Measurements from ENCODE around the gene GALNT5. TPM values are rescaled to one million over a fixed set of nuclear protein-coding genes. Genes with fewer than 3 reads are reported as not detected.
"Not testable (repeated sequence)": the region's sequence is repeated elsewhere in the genome, so short reads cannot be mapped to it uniquely, and the experiment has no call there.

Gene GALNT5
- total RNA-seq, 1 donor from 2014 or later = 3.8 TPM

DNA sequence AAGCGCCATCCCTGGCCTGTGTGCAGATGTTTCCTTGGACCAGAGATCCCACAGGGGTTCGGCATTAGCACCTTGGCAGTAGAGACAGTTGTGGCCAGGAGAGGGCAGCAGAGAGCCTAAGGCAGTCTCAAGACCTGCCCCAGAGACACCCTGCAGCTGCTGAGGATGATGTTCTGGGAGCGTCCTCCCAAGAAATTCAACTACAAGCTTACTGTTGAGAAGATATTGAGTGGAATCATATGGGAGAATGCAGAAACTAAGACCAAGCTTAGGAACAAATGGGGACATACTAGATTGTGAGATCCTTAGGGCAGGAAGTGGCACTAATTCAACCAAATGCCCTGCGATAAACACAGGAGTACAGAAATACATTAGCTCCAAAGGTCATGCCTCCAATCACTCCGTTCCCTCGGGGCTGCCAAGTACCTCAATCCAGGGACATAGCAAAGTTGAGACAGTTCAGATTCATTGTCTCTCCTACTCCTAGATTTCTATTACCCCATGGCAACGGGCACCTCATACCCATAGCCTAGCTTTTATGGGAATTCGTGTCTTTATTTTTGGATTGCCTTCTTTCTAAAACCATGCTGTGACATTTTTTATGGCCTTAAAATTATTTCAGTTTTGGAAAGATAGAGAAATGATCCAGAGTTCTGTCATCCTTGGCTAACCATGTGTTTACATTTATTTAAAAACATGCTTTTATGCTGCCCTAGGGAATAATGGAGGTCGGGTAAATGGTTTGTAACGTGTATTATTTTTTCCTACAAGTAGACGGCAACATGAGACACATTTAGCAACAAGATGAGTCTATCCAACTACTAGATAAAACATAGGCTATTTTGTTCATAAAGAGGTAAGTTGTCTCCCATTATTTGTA lies 70.4 kb downstream of the GALNT5 start:
- ATAC-seq = peak; percentile 88

DNA sequence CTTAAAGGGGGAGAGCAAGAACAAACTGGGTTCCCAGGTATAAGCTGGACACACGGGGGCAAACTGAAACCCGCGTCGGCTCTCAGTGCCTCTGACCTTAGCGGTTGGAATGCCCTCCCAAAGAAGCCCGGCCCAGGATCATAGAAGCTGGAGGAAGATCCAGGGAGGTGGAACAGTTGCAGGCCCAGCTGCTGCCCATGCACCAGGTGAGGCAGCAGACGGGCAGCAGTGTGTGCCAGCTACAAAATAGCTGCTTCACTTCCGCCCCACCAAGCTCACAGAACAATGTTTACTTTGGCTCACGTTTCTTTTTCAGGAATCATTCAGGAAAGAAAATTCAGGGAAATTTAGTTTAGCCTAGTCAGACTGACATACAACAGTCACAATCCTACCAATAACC lies 72.0 kb downstream of the GALNT5 start:
- ATAC-seq = peak; percentile 25

DNA sequence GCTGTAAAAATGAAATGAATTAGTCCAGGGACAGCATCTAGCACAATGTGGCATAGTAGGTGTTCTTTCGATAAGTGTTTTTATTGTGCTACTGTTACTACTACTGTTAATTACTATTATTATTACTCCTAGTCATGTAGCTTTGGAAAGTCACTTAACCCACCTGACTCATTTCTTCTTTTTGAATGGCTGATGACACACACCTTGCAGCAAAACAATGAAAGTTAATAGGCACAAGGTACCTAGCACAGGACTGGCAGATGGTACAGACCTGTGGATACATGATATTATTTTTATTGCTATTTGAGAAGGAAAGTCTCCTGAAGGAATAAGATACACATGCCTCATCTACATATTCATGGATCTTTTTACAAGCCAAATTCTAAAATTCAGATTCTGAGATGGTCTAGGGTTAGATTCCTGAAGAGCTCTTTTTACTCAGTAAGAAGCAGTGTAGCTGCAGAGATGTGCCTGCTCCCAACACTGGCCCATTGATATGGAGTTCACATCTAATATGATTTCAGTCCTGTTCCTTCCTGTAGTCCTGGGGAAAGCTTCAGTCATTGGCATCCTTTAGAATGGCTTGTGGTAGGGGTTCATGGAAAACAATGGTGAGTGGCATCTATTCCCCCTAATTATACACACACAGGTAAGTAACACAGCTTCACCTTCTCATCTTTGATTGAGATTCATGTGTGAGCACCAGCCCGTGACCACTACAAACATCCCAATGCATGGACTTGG lies 76.0 kb downstream of the GALNT5 start:
- no peak for ATAC-seq

DNA sequence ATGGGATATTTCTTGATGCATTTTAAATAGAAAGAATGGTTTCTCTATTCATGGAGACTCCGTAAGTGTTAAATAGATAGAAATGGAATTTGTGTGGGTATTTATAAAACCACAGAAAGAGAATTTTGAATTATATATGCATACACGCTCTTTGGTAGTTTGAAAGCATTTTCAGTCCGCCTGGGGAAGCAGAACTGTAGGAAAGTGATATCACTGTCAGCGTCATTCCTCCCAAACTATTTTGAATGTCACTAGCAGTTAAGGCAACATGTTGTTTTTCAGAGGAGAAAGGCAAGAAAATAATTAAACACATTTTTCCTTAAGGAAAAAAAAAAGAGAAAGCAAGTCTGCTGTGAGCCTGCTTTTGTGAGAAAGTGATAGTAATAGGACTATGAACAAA lies 76.8 kb downstream of the GALNT5 start:
- ATAC-seq = no peak

DNA sequence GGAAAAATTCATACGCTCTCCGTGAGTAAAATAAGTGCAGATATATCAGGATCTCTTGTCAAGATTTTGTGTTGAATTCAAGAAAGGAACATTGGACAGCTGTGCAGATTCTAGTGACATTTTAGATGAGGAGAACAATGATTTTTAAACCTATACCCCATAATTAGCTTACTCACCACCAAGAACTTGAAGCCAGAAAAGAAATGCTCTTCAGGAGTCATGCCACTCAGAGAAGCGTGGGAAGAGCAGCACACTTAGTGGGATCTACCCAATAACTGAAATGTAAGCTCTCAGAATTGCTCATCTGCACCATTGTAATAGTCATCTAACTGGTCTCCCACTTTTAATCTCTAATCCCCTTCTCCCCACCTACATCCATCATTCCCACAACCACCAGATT lies 77.3 kb downstream of the GALNT5 start:
- ATAC-seq = no peak

- ATAC-seq = no peak
Measured at GRCh38 chr2:157336137-157337010, 78.9 kb downstream of the GALNT5 start.

- ATAC-seq = no peak
Measured at GRCh38 chr2:157337978-157338377, 80.5 kb downstream of the GALNT5 start.

GRCh38 chr2:157339965-157340655 lies 82.6 kb downstream of the GALNT5 start:
- ATAC-seq = no peak

DNA sequence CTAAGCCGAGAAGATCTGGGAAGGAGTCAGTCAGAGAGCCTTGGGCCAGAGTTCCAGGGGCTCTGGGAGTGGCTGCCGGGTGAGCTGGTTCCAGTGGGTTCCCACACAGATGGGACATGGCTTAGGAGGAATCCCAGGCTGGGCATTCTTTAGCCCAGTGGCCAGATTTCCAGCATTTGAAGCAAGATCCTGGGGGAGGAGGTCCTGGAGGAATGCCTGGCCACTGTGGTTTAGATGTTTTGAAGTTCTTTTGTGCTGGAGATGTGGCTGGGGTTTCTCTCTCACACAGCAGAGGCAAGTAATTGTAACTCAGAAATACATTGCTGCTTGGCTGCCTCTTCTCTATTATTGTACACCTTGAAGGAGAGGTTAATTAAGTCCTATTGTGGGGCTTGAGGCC lies 83.9 kb downstream of the GALNT5 start:
- not testable (repeated sequence) for ATAC-seq

DNA sequence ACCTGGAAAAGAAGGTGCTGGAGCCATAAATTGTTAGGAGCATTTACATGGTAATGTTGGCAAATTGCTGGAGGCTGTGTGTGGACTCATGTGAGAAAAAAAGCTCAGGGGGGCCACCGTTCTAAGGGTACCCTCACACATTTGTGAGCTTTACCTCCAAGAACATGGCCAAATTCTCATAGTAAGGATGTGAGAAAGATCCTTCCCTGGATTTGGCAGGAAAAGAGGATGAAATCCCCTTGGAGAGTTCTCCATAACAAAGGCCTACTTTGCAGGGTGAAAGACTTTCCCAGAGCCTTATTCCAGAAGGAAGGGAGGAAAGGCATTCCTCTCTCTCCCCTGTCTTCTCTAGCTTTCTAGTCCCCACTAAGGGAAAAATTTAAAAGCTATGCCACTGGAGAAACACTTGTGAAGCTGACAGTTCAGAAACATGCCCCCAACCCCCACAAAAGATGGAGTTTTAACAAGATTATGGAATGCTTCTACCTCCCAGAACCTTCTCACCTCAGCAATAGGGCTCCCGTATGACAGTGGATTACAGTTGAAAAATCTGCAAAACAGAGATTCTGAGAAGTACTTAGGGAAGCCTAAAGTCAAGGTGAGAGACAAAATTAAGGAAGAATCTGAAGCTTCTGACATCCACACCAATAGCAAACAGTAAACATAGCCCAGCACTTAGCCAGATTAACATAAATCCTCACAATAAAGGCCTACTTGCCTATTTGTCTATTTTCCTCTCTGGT lies 88.3 kb downstream of the GALNT5 start:
- ATAC-seq = no peak

DNA sequence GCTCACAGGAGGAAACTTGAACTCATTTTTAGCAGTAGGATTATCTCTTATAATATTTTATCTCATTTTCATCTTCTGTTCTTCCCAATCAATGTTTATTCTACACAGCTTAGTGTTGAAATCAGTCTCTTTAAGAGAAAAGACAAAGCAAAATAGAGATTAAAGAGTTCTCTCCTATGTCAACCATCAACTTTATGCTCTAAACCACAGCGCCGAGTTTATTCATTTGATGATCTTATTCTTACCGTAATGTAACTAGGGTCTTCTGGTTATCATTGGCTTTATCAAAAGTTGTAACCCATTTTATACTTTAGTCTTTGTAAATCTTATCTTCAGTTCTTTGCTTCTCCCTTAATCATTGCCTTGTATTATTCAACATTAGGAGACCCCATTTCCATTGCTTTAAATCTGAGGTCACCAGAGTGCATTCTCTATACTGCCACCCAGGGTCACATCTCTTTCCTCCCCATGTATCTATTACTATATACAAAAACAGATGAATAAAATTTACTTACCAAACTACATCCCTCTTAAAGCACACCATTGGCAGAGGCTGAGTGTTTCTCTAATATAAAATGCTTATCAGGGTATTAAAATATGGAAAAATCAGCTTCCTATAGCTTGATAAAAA lies 90.9 kb downstream of the GALNT5 start:
- no peak for ATAC-seq

DNA sequence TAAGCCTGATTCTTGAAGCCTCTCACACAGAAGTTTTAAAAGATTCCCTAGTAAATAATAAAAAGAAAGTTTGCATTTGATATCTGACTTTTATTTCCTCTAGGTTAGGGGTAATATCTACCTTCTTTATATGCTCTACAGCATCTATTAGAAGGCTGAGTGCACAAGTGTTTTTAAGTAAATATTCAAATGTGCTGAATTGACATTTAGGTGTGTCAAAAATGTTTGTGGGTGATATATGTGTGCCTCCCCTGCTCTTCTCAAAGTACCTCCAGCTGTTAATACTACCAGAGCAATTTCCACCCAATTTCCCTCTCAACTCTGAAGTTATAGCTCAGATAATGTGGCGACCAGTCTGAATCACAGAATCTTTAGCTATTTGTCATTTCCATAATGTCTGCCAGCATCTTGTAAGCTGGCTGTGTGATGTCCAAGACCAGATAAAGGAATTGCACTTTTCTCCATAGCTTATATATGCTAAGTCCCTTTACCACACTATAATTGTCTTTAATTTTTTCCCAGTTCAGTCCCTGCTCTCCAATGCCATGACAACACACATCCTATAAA lies 92.5 kb downstream of the GALNT5 start:
- ATAC-seq = no peak

GRCh38 chr2:157355618-157356017 lies 98.1 kb downstream of the GALNT5 start:
- ATAC-seq = no peak

- ATAC-seq = no peak
Measured at GRCh38 chr2:157359628-157360027, 102.1 kb downstream of the GALNT5 start.

DNA sequence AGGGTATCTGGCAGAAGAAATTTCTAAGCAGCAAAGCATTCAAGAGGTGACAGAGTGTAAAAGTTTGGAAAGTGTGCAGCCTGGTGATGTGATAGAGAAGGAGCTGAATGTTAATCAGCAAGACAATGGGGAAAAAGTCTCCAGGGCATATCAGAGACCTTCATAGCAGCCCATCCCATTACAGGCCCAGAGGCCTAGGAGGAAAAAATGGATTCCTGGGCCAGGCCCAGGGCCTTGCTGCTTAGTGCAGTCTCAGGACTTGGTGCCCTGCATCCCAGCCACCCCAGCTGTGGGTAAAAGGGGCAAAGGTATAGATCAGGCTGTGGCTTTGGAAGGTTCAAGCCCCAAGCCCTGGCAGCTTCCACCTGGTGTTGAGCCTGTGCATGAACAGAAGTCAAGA lies 104.0 kb downstream of the GALNT5 start:
- ATAC-seq = no peak

DNA sequence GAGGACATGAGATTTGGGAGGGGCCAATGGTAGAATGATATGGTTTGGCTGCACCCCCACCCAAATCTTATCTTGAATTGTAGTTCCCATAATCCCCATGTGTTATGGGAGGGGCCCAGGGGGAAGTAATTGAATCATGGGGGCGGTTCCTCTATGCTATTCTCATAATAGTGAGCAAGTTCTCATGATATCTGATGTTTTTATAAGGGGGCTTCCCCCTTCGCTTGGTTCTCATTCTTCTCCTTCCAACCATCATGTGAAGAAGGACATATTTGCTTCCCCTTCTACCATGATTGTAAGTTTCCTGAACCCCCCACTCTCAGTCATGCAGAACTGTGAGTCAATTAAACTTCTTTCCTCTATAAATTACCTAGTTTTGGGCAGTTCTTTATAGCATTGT lies 105.1 kb downstream of the GALNT5 start:
- ATAC-seq = no peak

DNA sequence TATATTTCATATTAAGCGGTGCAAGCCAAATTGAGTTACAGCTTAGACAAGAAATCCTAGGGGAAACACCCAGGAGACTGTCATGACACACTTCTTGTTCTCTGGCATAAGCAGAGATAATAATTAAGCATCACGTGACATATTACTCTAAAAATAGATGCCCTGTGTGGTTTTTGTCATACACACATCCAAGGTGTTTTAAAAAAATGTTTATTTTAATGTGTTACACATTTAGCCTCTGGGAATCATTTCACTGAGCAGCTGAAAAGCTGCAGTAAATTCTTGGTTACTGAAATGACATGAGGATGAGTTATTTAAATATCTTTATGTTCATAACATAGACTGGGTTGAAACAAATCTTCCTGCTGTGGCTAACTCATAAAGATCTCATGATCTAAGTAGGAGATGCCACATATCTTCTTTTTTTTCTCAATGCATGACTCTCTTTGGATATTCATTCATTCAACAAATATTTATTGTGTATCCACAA lies 106.2 kb downstream of the GALNT5 start:
- no peak for ATAC-seq
